ENCODE data around the gene TM9SF1.
A peak's percentile ranks its signal among the peaks of the same experiment; 100 is the strongest.

Gene TM9SF1
- total RNA-seq: 1.4 to 4.4 (median 2.7) reads per million in 18 experiments

GRCh38 chr14:24195186-24196070 lies at the start of gene TM9SF1:
TM9SF1 (minus strand) TSS chr14:24195441; CDS start chr14:24195019, 422 bp downstream.
- peak; percentile 74 to 88 for DNase-seq

- DNase-seq: no peak
Observed at GRCh38 chr14:24243336-24243836, 48.1 kb upstream of the TM9SF1 start.

GRCh38 chr14:24241829-24242443 lies 46.7 kb upstream of the TM9SF1 start:
- peak; percentile 92 to 94 for DNase-seq

GRCh38 chr14:24240110-24240918 lies 45.1 kb upstream of the TM9SF1 start:
- DNase-seq: no peak

GRCh38 chr14:24238527-24239037 lies 43.3 kb upstream of the TM9SF1 start:
- no peak for DNase-seq

GRCh38 chr14:24238123-24238522 lies 42.9 kb upstream of the TM9SF1 start:
- no peak for DNase-seq

- no peak for DNase-seq
Observed at GRCh38 chr14:24237463-24237955, 42.3 kb upstream of the TM9SF1 start.

GRCh38 chr14:24236689-24237462 lies 41.6 kb upstream of the TM9SF1 start:
- no peak for DNase-seq

- DNase-seq: no peak
Observed at GRCh38 chr14:24235804-24236688, 40.8 kb upstream of the TM9SF1 start.

- DNase-seq: no peak
Observed at GRCh38 chr14:24234095-24235005, 39.1 kb upstream of the TM9SF1 start.

- DNase-seq: no peak
Observed at GRCh38 chr14:24233538-24233866, 38.3 kb upstream of the TM9SF1 start.

GRCh38 chr14:24232645-24233537 lies 37.6 kb upstream of the TM9SF1 start, which contains the start of gene GMPR2:
GMPR2 (plus strand) TSS chr14:24232929; CDS start chr14:24233254, 325 bp downstream.
- DNase-seq: no peak

GRCh38 chr14:24232121-24232644 lies 36.9 kb upstream of the TM9SF1 start, which contains the start of gene NEDD8:
NEDD8 (minus strand) TSS chr14:24232367; CDS start chr14:24232267, 100 bp downstream.
- peak; percentile 98 to 99 for DNase-seq

GRCh38 chr14:24231263-24232120 lies 36.3 kb upstream of the TM9SF1 start:
- no peak for DNase-seq

GRCh38 chr14:24228902-24229301 lies 33.7 kb upstream of the TM9SF1 start:
- no peak for DNase-seq

GRCh38 chr14:24226473-24226872 lies 31.2 kb upstream of the TM9SF1 start:
- DNase-seq: no peak

GRCh38 chr14:24224618-24225071 lies 29.4 kb upstream of the TM9SF1 start:
- no peak for DNase-seq

Data from inflammatory macrophage (primary cell).